Left ventricle myocardium inferior (tissue), 1 donor: ENCODE data around the gene CLIC3. TPM values are rescaled to one million over a fixed set of nuclear protein-coding genes. Genes with fewer than 3 reads are reported as not detected.
A peak's percentile ranks its signal among the peaks of the same experiment; 100 is the strongest.

Source experiments
- DNase-seq: peaks from one replicate; pipeline ENCODE4 v3.0.0-alpha.2; 2020
- H3K27ac ChIP-seq: fragments of 200-600 bp; replicated peaks from 2 replicates; pipeline ENCODE4 v1.8.0; 2021
- H3K27me3 ChIP-seq: fragments of 200-600 bp; 2 replicates; pipeline ENCODE4 v1.8.0; 2021; ENCODE audit warnings: low read depth
- H3K36me3 ChIP-seq: fragments of 200-600 bp; 2 replicates; pipeline ENCODE4 v1.8.0; 2021
- H3K4me1 ChIP-seq: fragments of 200-600 bp; 2 replicates; pipeline ENCODE4 v1.8.0; 2021
- H3K4me3 ChIP-seq: fragments of 200-600 bp; 2 replicates; pipeline ENCODE4 v1.8.0; 2021; ENCODE audit warnings: mild to moderate bottlenecking, moderate library complexity
- H3K9me3 ChIP-seq: fragments of 200-600 bp; replicated peaks from 2 replicates; pipeline ENCODE4 v1.8.0; 2021
- intact Hi-C: fragments of 100-400 bp; cut with micrococcal nuclease; formaldehyde crosslinking; loops from one replicate; pipeline ENCODE4 v1.11.0; 2022
- total RNA-seq: library from RNA; stranded (reverse); fragmentation: NEBNext Ultra II Directional; extraction: Animal tissue kit (Norgen Biotek cat#: 25700); gene quantifications from one replicate; pipeline ENCODE4 v1.2.1, GENCODE V29; 2021
- TF ChIP-seq, protein P1 (sequence below): fragments of 200-600 bp; IDR thresholded peaks from 2 replicates; pipeline ENCODE4 v1.8.0; 2021; ENCODE audit warnings: antibody characterized with exemption, mild to moderate bottlenecking, borderline replicate concordance
- donor health status: DM: no; HTN: yes; CAD: no; lungs with severe emphysema.

Gene CLIC3
- total RNA-seq, 1 donor from 2014 or later: 1.6 TPM

DNA sequence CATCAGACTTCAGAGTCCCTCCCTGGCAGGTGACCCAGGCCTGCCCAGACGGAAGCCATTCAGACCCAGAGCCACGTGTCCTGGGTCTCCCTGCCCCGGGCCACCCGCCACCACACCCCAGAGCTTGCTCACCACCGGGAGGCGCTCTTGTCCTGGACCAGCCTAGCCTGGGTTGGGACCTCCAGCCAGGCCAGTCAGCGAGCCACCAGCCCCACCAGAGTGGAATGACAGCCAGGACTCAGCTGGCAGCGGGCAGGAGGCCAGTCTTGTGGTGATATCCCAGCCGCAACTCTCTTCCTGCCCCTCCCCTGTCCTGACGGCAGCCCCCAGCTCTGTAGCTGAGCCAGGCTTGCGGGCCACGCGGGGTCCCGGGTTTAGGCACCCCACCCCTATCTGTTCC, 20.7 kb downstream of the CLIC3 start:
- H3K36me3 ChIP-seq: peaks cover 5% of the 10 kb centered on the region
- H3K4me3 ChIP-seq: peak overlapping the region; percentile 44
- intact Hi-C loops: no loop called here

GRCh38 chr9:136974817-136975535, 21.4 kb downstream of the CLIC3 start:
- Histone ChIP-seq H3K4me1 (peaks cover 79% of the 10 kb centered on the region), H3K36me3 (peaks cover 5% of the 10 kb centered on the region), H3K27me3 (no peaks in the 10 kb centered on the region), H3K27ac (peak overlapping the region; percentile 91), H3K4me3 (peak overlapping the region; percentile 44), H3K9me3 (no peaks in the 10 kb centered on the region)
- intact Hi-C loops: no loop called here
- TF ChIP-seq, protein P1, sequence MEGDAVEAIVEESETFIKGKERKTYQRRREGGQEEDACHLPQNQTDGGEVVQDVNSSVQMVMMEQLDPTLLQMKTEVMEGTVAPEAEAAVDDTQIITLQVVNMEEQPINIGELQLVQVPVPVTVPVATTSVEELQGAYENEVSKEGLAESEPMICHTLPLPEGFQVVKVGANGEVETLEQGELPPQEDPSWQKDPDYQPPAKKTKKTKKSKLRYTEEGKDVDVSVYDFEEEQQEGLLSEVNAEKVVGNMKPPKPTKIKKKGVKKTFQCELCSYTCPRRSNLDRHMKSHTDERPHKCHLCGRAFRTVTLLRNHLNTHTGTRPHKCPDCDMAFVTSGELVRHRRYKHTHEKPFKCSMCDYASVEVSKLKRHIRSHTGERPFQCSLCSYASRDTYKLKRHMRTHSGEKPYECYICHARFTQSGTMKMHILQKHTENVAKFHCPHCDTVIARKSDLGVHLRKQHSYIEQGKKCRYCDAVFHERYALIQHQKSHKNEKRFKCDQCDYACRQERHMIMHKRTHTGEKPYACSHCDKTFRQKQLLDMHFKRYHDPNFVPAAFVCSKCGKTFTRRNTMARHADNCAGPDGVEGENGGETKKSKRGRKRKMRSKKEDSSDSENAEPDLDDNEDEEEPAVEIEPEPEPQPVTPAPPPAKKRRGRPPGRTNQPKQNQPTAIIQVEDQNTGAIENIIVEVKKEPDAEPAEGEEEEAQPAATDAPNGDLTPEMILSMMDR: no peak
- DNase-seq: peak; percentile 53

More for the DNA sequence above, 20.7 kb downstream of the CLIC3 start:
- Histone ChIP-seq H3K9me3 (no peaks in the 10 kb centered on the region), H3K27ac (peak overlapping the region; percentile 91), H3K4me1 (peaks cover 80% of the 10 kb centered on the region), H3K27me3 (no peaks in the 10 kb centered on the region)
- peak; percentile 73 for DNase-seq
- TF ChIP-seq, protein P1: peak; percentile 56

- DNase-seq: no peak
- H3K36me3 ChIP-seq: peaks cover 1% of the 10 kb centered on the region
- H3K4me3 ChIP-seq: no peak overlapping the region
- TF ChIP-seq, protein P1: no peak
- intact Hi-C loops: no loop called here
- H3K27me3 ChIP-seq: no peaks in the 10 kb centered on the region
- H3K4me1 ChIP-seq: peaks cover 70% of the 10 kb centered on the region
- H3K27ac ChIP-seq: peak overlapping the region; percentile 91
- no peaks in the 10 kb centered on the region for H3K9me3 ChIP-seq
Measured at GRCh38 chr9:136973618-136974617, 22.4 kb downstream of the CLIC3 start.

GRCh38 chr9:136972743-136973142, 23.6 kb downstream of the CLIC3 start:
- Histone ChIP-seq H3K27ac (no peak overlapping the region), H3K4me1 (peaks cover 72% of the 10 kb centered on the region), H3K36me3 (no peaks in the 10 kb centered on the region), H3K27me3 (no peaks in the 10 kb centered on the region), H3K9me3 (no peaks in the 10 kb centered on the region), H3K4me3 (no peak overlapping the region)
- intact Hi-C loops: no loop called here
- TF ChIP-seq, protein P1: no peak
- no peak for DNase-seq

DNA sequence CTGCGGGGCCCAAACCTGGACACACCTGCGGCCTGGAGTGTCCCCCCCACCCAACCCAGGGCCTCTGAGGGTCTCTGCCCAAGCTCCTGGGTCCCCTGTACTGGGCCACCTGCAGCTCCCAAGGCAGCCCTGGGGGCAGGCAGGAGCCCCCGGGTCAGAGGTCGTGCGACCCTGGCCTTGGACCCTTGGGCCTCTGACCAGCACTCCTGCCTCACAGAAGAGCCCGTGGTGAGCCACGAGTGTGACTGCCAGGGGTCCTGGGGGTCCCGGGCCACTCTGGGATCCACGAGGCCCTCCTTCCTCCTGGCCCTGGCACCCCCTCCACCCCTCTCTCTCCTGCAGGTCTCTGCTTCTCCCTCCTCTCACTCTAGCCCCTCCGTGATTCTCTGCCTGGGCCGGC, 24.0 kb downstream of the CLIC3 start:
- no peak for DNase-seq
- Histone ChIP-seq H3K9me3 (no peaks in the 10 kb centered on the region), H3K27me3 (no peaks in the 10 kb centered on the region), H3K4me3 (no peak overlapping the region), H3K27ac (no peak overlapping the region), H3K36me3 (no peaks in the 10 kb centered on the region), H3K4me1 (peaks cover 68% of the 10 kb centered on the region)
- TF ChIP-seq, protein P1: no peak
- intact Hi-C loops: no loop called here
